GM12892 (cell line): Measurements from ENCODE around the gene PTPRQ.

ENCODE experiments used
- POLR2A ChIP-seq: IDR thresholded peaks from 2 replicates; pipeline ENCODE4 v1.6.1; 2011; ENCODE audit warnings: low read depth, low read length, control low read depth
- POLR2AphosphoS5 ChIP-seq: IDR thresholded peaks from 2 replicates; pipeline ENCODE4 v1.6.1; 2011; ENCODE audit warnings: low read depth, low read length, control low read depth
- TAF1 ChIP-seq: IDR thresholded peaks from 2 replicates; pipeline ENCODE4 v1.6.1; 2011; ENCODE audit warnings: low read depth, mild to moderate bottlenecking, control low read depth, low read length, borderline replicate concordance

GRCh38 chr12:80512781-80513180 is 68.7 kb downstream of the PTPRQ start:
- TF ChIP-seq POLR2A (no peak), POLR2AphosphoS5 (no peak), TAF1 (no peak)
